Ascending aorta (tissue), 2 donors: ENCODE data around the gene ST6GALNAC4. TPM values are rescaled to one million over a fixed set of nuclear protein-coding genes. Genes with fewer than 3 reads are reported as not detected.
A peak's percentile ranks its signal among the peaks of the same experiment; 100 is the strongest.

Source experiments
- DNase-seq, 2 donors: peaks; one replicate each; pipeline ENCODE4 v3.0.0-alpha.2; 2019; ENCODE audit warnings: low spot score in 2 of 2
- H3K27ac ChIP-seq, 2 donors: fragments of 200-600 bp; sonication (generic); one replicate each; pipeline ENCODE4 v1.5.1; 2016 to 2017; ENCODE audit warnings: mild to moderate bottlenecking in 1 of 2
- H3K27me3 ChIP-seq: fragments of 200-600 bp; sonication (generic); one replicate; pipeline ENCODE4 v1.5.1; 2017
- H3K36me3 ChIP-seq, 2 donors: fragments of 200-600 bp; sonication (generic); one replicate each; pipeline ENCODE4 v1.5.1; 2016
- H3K4me1 ChIP-seq, 2 donors: fragments of 200-600 bp; sonication (generic); one replicate each; pipeline ENCODE4 v1.5.1; 2016 to 2017; ENCODE audit warnings: mild to moderate bottlenecking in 1 of 2
- H3K4me3 ChIP-seq, 2 donors: fragments of 200-600 bp; sonication (generic); one replicate each; pipeline ENCODE4 v1.5.1; 2016 to 2017; ENCODE audit warnings: mild to moderate bottlenecking in 1 of 2
- H3K9me3 ChIP-seq, 2 donors: fragments of 200-600 bp; sonication (generic); one replicate each; pipeline ENCODE4 v1.5.1; 2016
- intact Hi-C: fragments of 100-400 bp; cut with DNase I; formaldehyde crosslinking; loops from one replicate; pipeline ENCODE4 v1.15.1; 2023
- total RNA-seq: library from RNA; depleted of rRNA; stranded (reverse); fragments of >200 nt; gene quantifications from one replicate; pipeline ENCODE4 v1.1.0, GENCODE V29; 2016
- TF ChIP-seq, protein P1 (sequence below), 3 experiments: fragments of 200-600 bp in 2 of 3; fragments of 450-650 bp in 1 of 3; sonication (generic) in 2 of 3; IDR thresholded peaks; one replicate each; pipeline ENCODE4 v1.5.1; 2016 to 2019; ENCODE audit warnings: antibody characterized with exemption in 3 of 3, mild to moderate bottlenecking in 1 of 3, moderate library complexity in 1 of 3

ST6GALNAC4 gene
- total RNA-seq, 1 donor from 2014 or later, result 134 TPM

DNA sequence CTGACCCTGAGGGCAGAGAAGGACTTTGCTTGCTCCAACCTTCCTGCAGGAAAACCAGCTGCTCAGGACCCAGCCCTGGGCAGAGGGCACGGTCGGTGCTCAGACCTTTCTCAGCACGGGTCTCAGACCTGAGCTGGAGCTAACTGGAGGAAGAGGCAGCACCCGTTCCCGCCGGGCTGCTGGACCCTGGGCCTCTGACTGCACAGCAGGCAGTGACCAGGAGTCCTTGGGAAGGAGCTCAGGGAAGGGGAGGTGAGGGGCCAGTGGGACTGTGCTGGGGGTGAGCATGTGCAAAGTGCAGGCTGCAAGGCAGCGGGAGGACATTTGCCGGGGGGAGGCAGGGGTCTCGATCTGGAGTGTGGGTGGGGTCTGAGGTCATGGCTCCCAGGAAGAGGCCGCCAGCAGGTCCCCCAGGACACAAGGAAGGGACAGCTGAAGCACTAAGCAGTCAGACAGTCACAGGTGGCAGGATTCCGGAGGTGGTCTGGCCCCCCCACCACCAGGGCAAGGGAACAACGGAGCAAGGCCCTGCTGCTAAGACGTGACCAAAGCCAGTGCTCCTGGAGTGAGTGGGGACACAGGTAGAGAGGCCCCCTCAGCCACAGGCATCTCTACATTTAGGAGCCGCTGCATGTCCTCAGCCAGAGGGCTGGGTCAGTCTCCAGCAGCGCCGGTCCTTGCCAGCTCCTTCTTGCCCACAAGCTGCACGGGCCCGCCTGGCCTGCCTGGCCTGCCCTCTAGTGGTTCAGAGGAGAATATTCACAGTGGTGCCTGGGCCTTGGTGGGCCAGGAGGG is 25.6 kb upstream of the ST6GALNAC4 start:
- Histone ChIP-seq H3K9me3 (no peaks in the 10 kb centered on the region), H3K27ac (no peak overlapping the region), H3K36me3 (peaks cover 12 to 25% of the 10 kb centered on the region in 2 donors), H3K27me3 (no peaks in the 10 kb centered on the region), H3K4me1 (peaks cover 4 to 5% of the 10 kb centered on the region in 2 donors), H3K4me3 (no peak overlapping the region)
- intact Hi-C loops, result loop anchor here (1.0 to 2.0 kb wide), 3 partner anchors 20 to 93 kb away; partner anchors contain the start of gene EEIG1
- TF ChIP-seq, protein P1, sequence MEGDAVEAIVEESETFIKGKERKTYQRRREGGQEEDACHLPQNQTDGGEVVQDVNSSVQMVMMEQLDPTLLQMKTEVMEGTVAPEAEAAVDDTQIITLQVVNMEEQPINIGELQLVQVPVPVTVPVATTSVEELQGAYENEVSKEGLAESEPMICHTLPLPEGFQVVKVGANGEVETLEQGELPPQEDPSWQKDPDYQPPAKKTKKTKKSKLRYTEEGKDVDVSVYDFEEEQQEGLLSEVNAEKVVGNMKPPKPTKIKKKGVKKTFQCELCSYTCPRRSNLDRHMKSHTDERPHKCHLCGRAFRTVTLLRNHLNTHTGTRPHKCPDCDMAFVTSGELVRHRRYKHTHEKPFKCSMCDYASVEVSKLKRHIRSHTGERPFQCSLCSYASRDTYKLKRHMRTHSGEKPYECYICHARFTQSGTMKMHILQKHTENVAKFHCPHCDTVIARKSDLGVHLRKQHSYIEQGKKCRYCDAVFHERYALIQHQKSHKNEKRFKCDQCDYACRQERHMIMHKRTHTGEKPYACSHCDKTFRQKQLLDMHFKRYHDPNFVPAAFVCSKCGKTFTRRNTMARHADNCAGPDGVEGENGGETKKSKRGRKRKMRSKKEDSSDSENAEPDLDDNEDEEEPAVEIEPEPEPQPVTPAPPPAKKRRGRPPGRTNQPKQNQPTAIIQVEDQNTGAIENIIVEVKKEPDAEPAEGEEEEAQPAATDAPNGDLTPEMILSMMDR (IDR thresholded peaks at IDR 0.05), result peak; percentile 86 to 91 (median 87)
- peak in 1 of 2 donors; percentile 82 for DNase-seq

GRCh38 chr9:127941961-127942215 is 25.0 kb upstream of the ST6GALNAC4 start:
- peaks cover 7 to 8% of the 10 kb centered on the region in 2 donors for H3K4me1 ChIP-seq

GRCh38 chr9:127941062-127941960 is 24.5 kb upstream of the ST6GALNAC4 start:
- Histone ChIP-seq H3K4me3 (no peak overlapping the region), H3K36me3 (peaks cover 11 to 25% of the 10 kb centered on the region in 2 donors), H3K9me3 (no peaks in the 10 kb centered on the region), H3K27me3 (no peaks in the 10 kb centered on the region), H3K4me1 (peaks cover 13 to 14% of the 10 kb centered on the region in 2 donors), H3K27ac (no peak overlapping the region)
- DNase-seq, result no peak
- intact Hi-C loops, result no loop called here
- TF ChIP-seq, protein P1 (IDR thresholded peaks at IDR 0.05), result no peak

More at GRCh38 chr9:127941961-127942215, 25.0 kb upstream of the ST6GALNAC4 start:
- H3K36me3 ChIP-seq, result peaks cover 11 to 25% of the 10 kb centered on the region in 2 donors
- H3K27ac ChIP-seq, result no peak overlapping the region
- H3K9me3 ChIP-seq, result no peaks in the 10 kb centered on the region
- H3K27me3 ChIP-seq, result no peaks in the 10 kb centered on the region
- no peak overlapping the region for H3K4me3 ChIP-seq
- TF ChIP-seq, protein P1 (IDR thresholded peaks at IDR 0.05), result no peak
- no peak for DNase-seq
- intact Hi-C loops, result loop anchor here (2.0 kb wide), 2 partner anchors 21 to 39 kb away; partner anchors contain the start of gene EEIG1

GRCh38 chr9:127940593-127940992 is 23.8 kb upstream of the ST6GALNAC4 start:
- Histone ChIP-seq H3K27ac (no peak overlapping the region), H3K4me1 (peaks cover 16 to 21% of the 10 kb centered on the region in 2 donors), H3K36me3 (peaks cover 11 to 25% of the 10 kb centered on the region in 2 donors), H3K4me3 (no peak overlapping the region), H3K9me3 (no peaks in the 10 kb centered on the region), H3K27me3 (no peaks in the 10 kb centered on the region)
- intact Hi-C loops, result no loop called here
- DNase-seq, result no peak
- TF ChIP-seq, protein P1 (IDR thresholded peaks at IDR 0.05), result no peak

GRCh38 chr9:127938298-127938690 is 21.5 kb upstream of the ST6GALNAC4 start:
- Histone ChIP-seq H3K4me1 (peaks cover 16 to 21% of the 10 kb centered on the region in 2 donors), H3K4me3 (peak overlapping the region; percentile 69 to 78), H3K27ac (peak overlapping the region; percentile 27 to 50), H3K27me3 (no peaks in the 10 kb centered on the region), H3K9me3 (no peaks in the 10 kb centered on the region), H3K36me3 (peaks cover 0 to 17% of the 10 kb centered on the region in 2 donors)
- TF ChIP-seq, protein P1 (IDR thresholded peaks at IDR 0.05), result no peak
- no peak for DNase-seq
- intact Hi-C loops, result no loop called here
